BE2C (cell line): ENCODE data around the gene ADRA2B.
A peak's percentile ranks its signal among the peaks of the same experiment; 100 is the strongest.

Source experiments
- DNase-seq: peaks from one replicate; pipeline ENCODE4 v3.0.0-alpha.2; 2020
- H3K27me3 ChIP-seq: fragments of 250-450 bp; sonication (Bioruptor Pico); 2 replicates; pipeline ENCODE4 v1.5.1; 2020; ENCODE audit warnings: mild to moderate bottlenecking
- H3K36me3 ChIP-seq: fragments of 250-450 bp; sonication (Bioruptor Pico); 2 replicates; pipeline ENCODE4 v1.5.1; 2020; ENCODE audit warnings: mild to moderate bottlenecking
- H3K4me1 ChIP-seq: fragments of 250-450 bp; sonication (Bioruptor Pico); 2 replicates; pipeline ENCODE4 v1.5.1; 2020
- H3K4me3 ChIP-seq: 2 replicates; pipeline ENCODE4 v1.5.1; 2011; ENCODE audit warnings: low read depth, low read length
- H3K9me3 ChIP-seq: fragments of 250-450 bp; sonication (Bioruptor Pico); 2 replicates; pipeline ENCODE4 v1.5.1; 2020
- CTCF ChIP-seq: IDR thresholded peaks from 2 replicates; pipeline ENCODE4 v1.5.1; 2012; ENCODE audit warnings: mild to moderate bottlenecking, low read depth, low read length

Gene ADRA2B

GRCh38 chr2:96091141-96091710 is 25.1 kb downstream of the ADRA2B start:
- Histone ChIP-seq H3K4me3 (no peak overlapping the region), H3K9me3 (no peaks in the 10 kb centered on the region), H3K27me3 (no peaks in the 10 kb centered on the region), H3K36me3 (no peaks in the 10 kb centered on the region), H3K4me1 (peaks cover 8% of the 10 kb centered on the region)
- DNase-seq: peak; percentile 42
- TF ChIP-seq CTCF: no peak

- Histone ChIP-seq H3K4me3 (no peak overlapping the region), H3K4me1 (peaks cover 8% of the 10 kb centered on the region), H3K36me3 (no peaks in the 10 kb centered on the region), H3K9me3 (no peaks in the 10 kb centered on the region), H3K27me3 (no peaks in the 10 kb centered on the region)
- no peak for DNase-seq
- TF ChIP-seq CTCF: no peak
Measured at GRCh38 chr2:96090196-96090926, 26.0 kb downstream of the ADRA2B start.

- TF ChIP-seq CTCF: no peak
- no peak for DNase-seq
Measured at GRCh38 chr2:96089356-96090195, 26.8 kb downstream of the ADRA2B start.

GRCh38 chr2:96088340-96089335 is 27.7 kb downstream of the ADRA2B start:
- H3K9me3 ChIP-seq: no peaks in the 10 kb centered on the region
- H3K36me3 ChIP-seq: no peaks in the 10 kb centered on the region
- H3K27me3 ChIP-seq: no peaks in the 10 kb centered on the region
- no peak for TF ChIP-seq CTCF
- H3K4me1 ChIP-seq: peaks cover 8% of the 10 kb centered on the region
- no peak overlapping the region for H3K4me3 ChIP-seq
- no peak for DNase-seq

More at GRCh38 chr2:96089356-96090195, 26.8 kb downstream of the ADRA2B start:
- no peaks in the 10 kb centered on the region for H3K27me3 ChIP-seq
- no peak overlapping the region for H3K4me3 ChIP-seq
- no peaks in the 10 kb centered on the region for H3K9me3 ChIP-seq
- H3K36me3 ChIP-seq: no peaks in the 10 kb centered on the region
- H3K4me1 ChIP-seq: peaks cover 8% of the 10 kb centered on the region

- Histone ChIP-seq H3K9me3 (no peaks in the 10 kb centered on the region), H3K36me3 (no peaks in the 10 kb centered on the region)
- no peak for DNase-seq
Measured at GRCh38 chr2:96087130-96087529, 29.2 kb downstream of the ADRA2B start.

More at GRCh38 chr2:96087130-96087529, 29.2 kb downstream of the ADRA2B start:
- no peaks in the 10 kb centered on the region for H3K27me3 ChIP-seq
- H3K4me1 ChIP-seq: peaks cover 8% of the 10 kb centered on the region
- TF ChIP-seq CTCF: no peak
- no peak overlapping the region for H3K4me3 ChIP-seq
